ENCODE data around the gene STARD13.

Gene STARD13

DNA sequence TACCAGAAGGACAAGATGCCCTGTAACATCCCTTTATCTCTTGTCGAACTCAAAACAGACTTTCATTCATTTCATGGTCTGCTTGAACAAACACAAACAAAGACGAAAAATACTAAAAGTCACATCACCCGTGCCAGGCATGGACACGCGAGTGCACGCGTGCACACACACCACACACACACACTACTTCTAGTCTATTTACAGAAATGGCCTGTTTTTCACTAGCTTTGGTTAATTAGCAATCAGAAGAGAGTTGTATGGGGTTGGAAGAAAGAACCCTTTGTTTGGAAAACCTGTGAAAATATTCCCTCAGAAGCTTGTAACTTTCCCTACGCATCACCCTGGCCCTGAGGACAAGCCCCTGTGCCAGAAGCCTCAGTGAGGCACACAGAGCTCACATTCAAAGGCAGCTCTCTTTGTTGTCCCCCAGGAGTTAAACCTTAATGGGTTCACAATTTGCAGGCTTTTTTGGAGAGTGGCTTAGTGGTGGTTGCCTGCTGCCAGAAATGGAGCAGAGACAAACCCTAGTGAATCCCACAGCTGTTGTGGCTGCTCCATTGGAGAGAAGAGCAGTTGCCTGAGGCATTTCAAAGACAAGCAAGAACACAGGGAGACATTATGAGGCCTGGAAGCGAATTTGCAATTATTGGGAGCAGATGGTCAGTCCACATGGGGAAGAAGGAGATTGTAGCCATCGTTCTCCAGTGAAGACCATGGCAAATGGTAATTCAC lies 55.9 kb downstream of the STARD13 start:
- in situ Hi-C loops (cut with MboI; ENCODE audit: low sequenced_read_pairs) = loop anchor here (25.0 kb wide), 1 partner anchor 308 kb away; no protein-coding TSS in a partner anchor
- Histone ChIP-seq H3K27me3 (ENCODE audit: low read depth) (no peaks in the 10 kb centered on the region), H3K4me1 (no peaks in the 10 kb centered on the region; the same call in 1 of the 2 replicates), H3K36me3 (replicated peaks) (no peaks in the 10 kb centered on the region), H3K9me3 (no peaks in the 10 kb centered on the region), H3K4me3 (no peak overlapping the region)
- DNase-seq (ENCODE audit: low spot score in 2 of 2) = no peak

DNA sequence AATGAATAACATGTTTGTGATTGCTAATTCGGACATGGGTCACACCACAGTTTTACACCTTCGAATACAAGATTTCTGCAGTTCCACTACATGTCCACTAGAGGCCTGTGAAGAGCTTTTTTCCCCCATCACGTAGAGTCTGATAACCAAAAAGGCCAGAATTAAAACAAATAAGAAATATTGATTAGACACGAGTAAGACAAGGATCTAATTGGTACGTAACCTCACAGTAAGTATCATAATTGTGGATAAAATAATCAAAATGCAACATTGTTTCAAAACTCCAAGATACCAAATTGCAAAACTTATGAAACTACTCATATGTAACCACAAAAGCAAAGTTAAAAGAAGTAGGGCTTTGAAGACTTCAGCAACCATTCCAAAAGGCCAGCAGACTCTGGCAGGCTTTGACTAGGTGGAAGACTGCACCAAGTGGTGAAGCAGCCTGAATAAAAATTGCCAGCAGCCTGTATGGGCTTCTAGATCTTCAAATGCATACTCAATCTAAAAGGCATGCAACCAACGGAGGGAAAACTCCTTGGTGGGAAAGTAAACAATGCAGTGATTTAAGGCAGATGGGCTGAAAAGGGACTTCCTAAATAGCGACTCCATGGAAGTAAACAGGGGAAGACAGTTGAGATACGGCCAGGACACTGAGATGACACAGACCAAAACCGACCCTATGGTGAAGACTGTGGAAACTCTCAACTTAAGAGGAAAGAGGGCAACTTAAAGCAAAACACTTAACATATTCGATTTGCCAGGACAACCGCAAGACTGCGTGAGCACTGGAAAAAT lies 56.7 kb downstream of the STARD13 start:
- in situ Hi-C loops (cut with MboI; ENCODE audit: low sequenced_read_pairs) = loop anchor here (25.0 kb wide), 1 partner anchor 308 kb away; no protein-coding TSS in a partner anchor
- DNase-seq (ENCODE audit: low spot score in 2 of 2) = peak in 1 of 2 experiments; percentile 62
- Histone ChIP-seq H3K4me1 (no peaks in the 10 kb centered on the region; the same call in 1 of the 2 replicates), H3K36me3 (replicated peaks) (no peaks in the 10 kb centered on the region), H3K4me3 (no peak overlapping the region), H3K27me3 (ENCODE audit: low read depth) (no peaks in the 10 kb centered on the region), H3K9me3 (no peaks in the 10 kb centered on the region)

DNA sequence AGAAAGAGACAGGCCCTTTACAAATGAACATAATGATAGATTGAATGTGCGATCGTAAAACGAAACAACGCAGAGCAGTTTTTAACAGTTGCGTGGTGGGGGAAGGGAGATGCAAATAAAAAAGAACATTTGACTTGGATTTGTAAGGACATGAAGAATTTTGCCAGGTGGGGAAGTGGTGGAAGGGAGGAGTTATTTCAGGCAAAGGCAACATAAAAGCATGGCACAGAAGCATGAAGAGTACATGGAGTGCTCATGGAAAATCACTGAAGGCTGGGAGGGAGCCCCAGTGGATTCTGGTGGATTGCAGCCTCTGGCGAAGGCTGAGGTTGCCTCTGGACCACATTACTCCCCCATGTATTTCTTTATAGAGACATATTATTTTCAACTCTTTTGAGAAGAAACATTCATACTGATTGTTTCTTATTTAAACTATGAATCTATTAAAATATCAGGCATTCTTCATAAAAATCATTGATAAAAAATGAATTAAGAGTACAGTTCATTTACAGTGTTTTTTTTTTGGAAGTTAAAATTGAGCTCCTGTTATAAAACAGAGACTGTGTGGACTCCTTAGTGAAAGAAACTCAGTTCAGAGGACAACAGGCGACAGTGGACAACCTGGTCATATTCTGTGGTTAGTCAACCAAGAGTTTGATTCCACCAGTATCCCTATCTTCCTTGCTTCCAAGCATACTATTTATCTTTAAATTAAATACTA lies 57.5 kb downstream of the STARD13 start:
- Histone ChIP-seq H3K9me3 (no peaks in the 10 kb centered on the region), H3K4me3 (no peak overlapping the region), H3K36me3 (replicated peaks) (no peaks in the 10 kb centered on the region), H3K27me3 (ENCODE audit: low read depth) (no peaks in the 10 kb centered on the region), H3K4me1 (no peaks in the 10 kb centered on the region; the same call in 1 of the 2 replicates)
- no peak for DNase-seq (ENCODE audit: low spot score in 2 of 2)
- in situ Hi-C loops (cut with MboI; ENCODE audit: low sequenced_read_pairs) = loop anchor here (25.0 kb wide), 1 partner anchor 309 kb away; no protein-coding TSS in a partner anchor

DNA sequence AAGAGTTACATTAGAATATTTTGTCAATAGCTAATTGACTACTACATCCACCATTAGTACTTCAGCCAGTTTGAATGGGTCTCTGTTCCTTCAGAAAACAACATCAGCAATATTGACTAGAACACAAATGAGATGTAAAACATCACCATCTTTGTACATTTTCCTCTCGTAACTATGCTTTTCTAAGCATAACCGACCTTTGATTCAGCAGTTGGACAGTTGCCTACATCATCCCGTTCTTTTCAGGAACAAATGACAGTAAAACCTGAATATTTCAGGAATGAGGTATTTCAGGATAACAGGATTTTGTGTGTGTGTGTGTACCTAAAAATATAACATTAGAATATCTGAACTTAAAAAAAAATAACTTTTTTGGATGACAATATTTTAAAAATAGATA lies 60.9 kb downstream of the STARD13 start:
- H3K27me3 ChIP-seq (ENCODE audit: low read depth) = no peaks in the 10 kb centered on the region; the same call in 1 of the 2 replicates
- H3K4me3 ChIP-seq = no peak overlapping the region
- no peaks in the 10 kb centered on the region for H3K36me3 ChIP-seq (replicated peaks)
- DNase-seq (ENCODE audit: low spot score in 2 of 2) = no peak
- H3K9me3 ChIP-seq = no peaks in the 10 kb centered on the region
- no peaks in the 10 kb centered on the region; the same call in 1 of the 2 replicates for H3K4me1 ChIP-seq
- in situ Hi-C loops (cut with MboI; ENCODE audit: low sequenced_read_pairs) = loop anchor here (25.0 kb wide), 2 partner anchors 313 to 488 kb away; no protein-coding TSS in a partner anchor

DNA sequence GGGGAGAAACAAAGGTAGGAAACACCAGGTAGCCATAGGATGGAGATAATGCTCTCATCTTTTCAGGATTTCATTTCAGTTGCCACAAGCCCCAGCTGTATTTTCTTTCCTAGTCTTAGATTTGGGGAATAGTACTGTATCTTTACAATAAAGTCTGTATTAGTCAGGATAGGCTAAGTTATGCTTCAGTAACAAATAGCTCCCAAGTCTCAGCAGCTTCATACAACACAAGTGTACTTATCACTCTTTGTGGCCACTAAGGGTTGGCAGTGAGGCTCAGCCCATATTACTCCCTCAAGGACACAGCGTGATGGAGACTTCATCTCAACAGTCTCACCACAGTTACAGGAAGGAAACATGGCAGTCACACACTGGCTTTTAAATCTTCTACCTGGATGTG lies 61.4 kb downstream of the STARD13 start:
- Histone ChIP-seq H3K4me1 (no peaks in the 10 kb centered on the region; the same call in 1 of the 2 replicates), H3K27me3 (ENCODE audit: low read depth) (no peaks in the 10 kb centered on the region; the same call in 1 of the 2 replicates), H3K4me3 (no peak overlapping the region), H3K36me3 (replicated peaks) (no peaks in the 10 kb centered on the region), H3K9me3 (no peaks in the 10 kb centered on the region)
- DNase-seq (ENCODE audit: low spot score in 2 of 2) = no peak
- in situ Hi-C loops (cut with MboI; ENCODE audit: low sequenced_read_pairs) = loop anchor here (25.0 kb wide), 1 partner anchor 488 kb away; no protein-coding TSS in a partner anchor

DNA sequence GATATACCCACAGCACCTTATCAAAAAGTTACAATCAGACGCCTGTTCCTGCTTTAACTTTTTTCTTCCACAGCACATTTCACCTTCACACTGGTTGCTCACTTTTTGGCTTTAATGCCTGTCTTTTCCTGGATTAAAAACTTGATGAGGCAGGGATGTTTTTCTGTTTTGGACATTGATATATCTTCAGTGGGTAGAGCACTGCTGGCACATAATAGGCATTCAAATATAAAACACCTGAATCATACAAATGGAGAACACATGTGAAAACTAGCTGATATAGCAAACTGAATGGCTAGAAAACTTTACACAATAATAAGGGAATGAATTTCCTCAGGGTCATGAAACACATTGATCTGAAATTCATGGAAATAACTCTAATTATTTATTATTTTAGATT lies 65.6 kb downstream of the STARD13 start:
- no peaks in the 10 kb centered on the region; the same call in 1 of the 2 replicates for H3K27me3 ChIP-seq (ENCODE audit: low read depth)
- H3K36me3 ChIP-seq (replicated peaks) = no peaks in the 10 kb centered on the region
- no peak for DNase-seq (ENCODE audit: low spot score in 2 of 2)
- no peaks in the 10 kb centered on the region for H3K4me1 ChIP-seq
- no peaks in the 10 kb centered on the region for H3K9me3 ChIP-seq
- in situ Hi-C loops (cut with MboI; ENCODE audit: low sequenced_read_pairs) = loop anchor here (25.0 kb wide), 1 partner anchor 492 kb away; no protein-coding TSS in a partner anchor
- H3K4me3 ChIP-seq = no peak overlapping the region

DNA sequence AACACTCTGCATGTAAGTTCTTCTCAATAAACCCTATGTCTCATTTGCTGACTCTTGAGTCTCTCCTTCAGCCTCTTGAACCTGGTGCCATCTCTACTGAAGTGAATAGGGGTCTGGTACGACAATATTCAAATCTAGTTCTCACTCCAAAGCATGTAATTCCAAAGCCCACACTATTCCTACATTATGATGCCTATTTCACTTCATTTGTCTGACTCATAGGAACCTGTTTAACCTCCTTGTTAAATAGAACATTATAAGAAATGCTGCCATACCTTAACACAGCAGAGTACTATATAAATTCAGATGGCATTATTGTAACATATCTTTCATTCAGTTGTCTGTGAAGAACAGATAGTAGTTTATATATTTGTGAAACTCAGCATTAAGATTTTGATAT lies 67.1 kb downstream of the STARD13 start:
- Histone ChIP-seq H3K4me1 (peaks cover 6% of the 10 kb centered on the region), H3K27me3 (ENCODE audit: low read depth) (no peaks in the 10 kb centered on the region; the same call in 1 of the 2 replicates), H3K36me3 (replicated peaks) (no peaks in the 10 kb centered on the region), H3K4me3 (no peak overlapping the region), H3K9me3 (no peaks in the 10 kb centered on the region)
- in situ Hi-C loops (cut with MboI; ENCODE audit: low sequenced_read_pairs) = loop anchor here (25.0 kb wide), 1 partner anchor 494 kb away; no protein-coding TSS in a partner anchor
- DNase-seq (ENCODE audit: low spot score in 2 of 2) = no peak

DNA sequence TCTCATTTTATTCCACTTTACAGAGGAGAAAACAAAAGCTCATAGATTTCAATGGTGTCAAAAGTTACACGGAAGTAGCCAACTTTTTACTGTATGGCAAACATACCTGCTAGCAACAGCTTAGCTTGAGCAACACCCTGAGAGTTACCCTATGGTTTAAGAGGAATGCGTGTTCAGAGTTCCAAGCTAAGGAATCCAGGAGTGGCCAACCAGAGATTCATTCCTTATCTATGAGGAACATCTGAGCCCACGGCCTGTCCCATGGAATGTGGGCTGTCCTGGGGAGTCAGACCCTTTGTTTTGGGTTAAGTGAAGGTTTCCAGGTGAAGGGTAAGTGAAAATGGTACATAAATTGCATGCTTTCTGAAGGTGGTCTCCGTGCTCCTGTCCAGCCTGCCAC lies 67.5 kb downstream of the STARD13 start:
- H3K9me3 ChIP-seq = no peaks in the 10 kb centered on the region
- in situ Hi-C loops (cut with MboI; ENCODE audit: low sequenced_read_pairs) = loop anchor here (25.0 kb wide), 1 partner anchor 494 kb away; no protein-coding TSS in a partner anchor
- no peaks in the 10 kb centered on the region for H3K36me3 ChIP-seq (replicated peaks)
- no peak for DNase-seq (ENCODE audit: low spot score in 2 of 2)
- no peaks in the 10 kb centered on the region; the same call in 1 of the 2 replicates for H3K27me3 ChIP-seq (ENCODE audit: low read depth)
- peaks cover 6% of the 10 kb centered on the region for H3K4me1 ChIP-seq
- H3K4me3 ChIP-seq = no peak overlapping the region

DNA sequence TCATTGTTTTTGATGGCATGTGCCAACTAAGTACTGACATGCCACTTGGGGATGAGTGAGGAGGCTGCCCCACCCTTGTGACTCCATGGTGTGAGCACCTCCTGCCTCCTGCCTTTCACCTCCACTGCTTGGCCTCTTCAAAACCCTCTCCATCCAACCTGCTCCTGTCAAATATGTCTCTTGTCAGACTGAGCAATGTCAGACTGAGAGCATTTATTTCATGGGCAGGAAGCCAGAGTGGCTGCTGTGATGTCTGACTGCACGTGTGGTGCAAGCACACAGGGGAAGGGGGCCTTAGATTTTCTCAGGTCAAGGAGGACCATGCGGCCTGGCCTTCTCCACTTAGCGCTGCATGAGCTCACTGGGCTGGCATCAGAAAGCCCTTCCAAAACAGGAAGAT lies 68.3 kb downstream of the STARD13 start:
- Histone ChIP-seq H3K27me3 (ENCODE audit: low read depth) (no peaks in the 10 kb centered on the region), H3K9me3 (no peaks in the 10 kb centered on the region), H3K4me1 (peaks cover 6% of the 10 kb centered on the region), H3K4me3 (no peak overlapping the region), H3K36me3 (replicated peaks) (no peaks in the 10 kb centered on the region)
- in situ Hi-C loops (cut with MboI; ENCODE audit: low sequenced_read_pairs) = loop anchor here (25.0 kb wide), 1 partner anchor 495 kb away; no protein-coding TSS in a partner anchor
- DNase-seq (ENCODE audit: low spot score in 2 of 2) = no peak

DNA sequence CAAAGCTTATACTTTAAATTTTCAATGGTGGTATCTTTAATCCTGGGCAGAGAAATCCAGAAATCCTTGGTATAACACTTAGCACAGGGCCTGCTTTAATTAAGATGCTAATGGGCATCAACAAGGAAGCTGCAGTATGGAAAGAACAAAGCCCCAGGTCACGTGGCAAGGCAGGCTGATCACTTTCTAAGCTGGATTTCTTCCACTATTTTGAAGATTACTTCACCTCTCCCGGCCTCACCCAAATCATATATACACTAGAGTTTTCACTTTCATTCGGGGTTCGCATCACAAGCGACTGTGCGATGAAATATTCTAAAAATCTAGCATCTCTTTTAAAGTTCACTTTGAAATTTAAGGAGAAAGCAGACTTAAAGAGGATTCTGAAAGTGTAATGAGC lies 71.8 kb downstream of the STARD13 start:
- Histone ChIP-seq H3K4me1 (peaks cover 6% of the 10 kb centered on the region), H3K27me3 (ENCODE audit: low read depth) (no peaks in the 10 kb centered on the region), H3K4me3 (no peak overlapping the region), H3K36me3 (replicated peaks) (no peaks in the 10 kb centered on the region), H3K9me3 (no peaks in the 10 kb centered on the region)
- peak in 1 of 2 experiments; percentile 15 for DNase-seq (ENCODE audit: low spot score in 2 of 2)
- in situ Hi-C loops (cut with MboI; ENCODE audit: low sequenced_read_pairs) = loop anchor here (25.0 kb wide), 1 partner anchor 499 kb away; no protein-coding TSS in a partner anchor

DNA sequence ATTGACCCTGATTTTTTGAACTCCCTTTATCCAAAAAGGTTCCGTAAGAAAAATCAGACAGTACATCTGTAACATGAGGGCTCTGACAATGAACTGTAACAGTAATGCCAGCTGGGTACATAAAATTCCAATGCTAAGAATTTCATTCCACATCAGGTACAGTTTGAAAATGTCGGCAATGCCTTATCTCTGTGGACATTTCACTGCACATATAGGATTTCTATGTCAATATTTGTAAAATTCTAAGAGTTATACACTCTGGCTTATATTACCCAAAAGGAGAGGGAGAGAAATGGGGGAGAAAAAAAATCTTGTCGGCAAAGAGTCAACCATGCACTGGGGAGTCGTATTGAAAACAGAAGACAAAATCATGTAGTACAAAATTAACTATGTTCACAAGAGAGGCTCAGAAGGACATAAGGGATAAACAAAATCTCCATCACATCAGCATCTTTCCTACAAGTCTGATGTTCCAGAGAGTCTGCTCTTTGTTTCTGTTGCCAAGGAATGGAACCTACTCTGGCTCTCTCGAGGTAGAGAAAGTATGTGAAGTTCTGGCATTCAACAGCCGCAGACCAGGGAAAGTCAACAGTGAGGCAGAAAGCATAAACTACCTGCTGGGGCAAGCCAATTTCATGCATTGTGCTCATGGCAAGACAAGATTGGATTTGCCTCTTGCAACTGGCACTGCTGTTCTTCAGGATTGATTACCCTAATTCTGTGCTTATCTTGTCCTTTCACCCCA lies 72.4 kb downstream of the STARD13 start:
- Histone ChIP-seq H3K36me3 (replicated peaks) (no peaks in the 10 kb centered on the region), H3K4me1 (peaks cover 6% of the 10 kb centered on the region), H3K9me3 (no peaks in the 10 kb centered on the region), H3K27me3 (ENCODE audit: low read depth) (no peaks in the 10 kb centered on the region), H3K4me3 (no peak overlapping the region)
- in situ Hi-C loops (cut with MboI; ENCODE audit: low sequenced_read_pairs) = loop anchor here (25.0 kb wide), 1 partner anchor 499 kb away; no protein-coding TSS in a partner anchor
- no peak for DNase-seq (ENCODE audit: low spot score in 2 of 2)

DNA sequence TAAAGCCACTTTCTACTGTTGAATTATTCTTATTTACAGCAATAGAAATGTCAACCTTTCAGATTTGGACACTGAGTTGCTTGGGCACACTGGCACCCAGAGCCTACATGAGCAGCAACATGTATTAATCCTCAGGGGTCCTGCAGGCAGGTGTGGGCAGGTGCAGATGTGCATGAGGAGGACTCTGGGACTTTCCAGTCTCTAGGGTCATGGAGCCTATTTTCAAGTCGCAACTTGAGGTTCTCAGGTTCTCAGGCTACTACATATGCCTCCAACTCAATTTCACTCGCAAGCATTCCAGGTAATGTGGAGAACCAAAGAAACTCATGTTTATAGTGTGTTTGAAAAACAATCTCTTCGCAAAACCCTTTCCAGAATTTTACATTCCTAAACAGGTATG lies 73.2 kb downstream of the STARD13 start:
- Histone ChIP-seq H3K9me3 (no peaks in the 10 kb centered on the region), H3K27me3 (ENCODE audit: low read depth) (no peaks in the 10 kb centered on the region), H3K4me1 (peaks cover 6% of the 10 kb centered on the region), H3K4me3 (no peak overlapping the region), H3K36me3 (replicated peaks) (no peaks in the 10 kb centered on the region)
- in situ Hi-C loops (cut with MboI; ENCODE audit: low sequenced_read_pairs) = loop anchor here (25.0 kb wide), 1 partner anchor 500 kb away; no protein-coding TSS in a partner anchor
- DNase-seq (ENCODE audit: low spot score in 2 of 2) = no peak
